HG02943 (cell line): ENCODE measurements around the gene GUCY1A1.
"Not testable (repeated sequence)": the region's sequence is repeated elsewhere in the genome, so short reads cannot be mapped to it uniquely, and the experiment has no call there.

ENCODE experiments used
- ATAC-seq: cut with Tn5 transposase; IDR thresholded peaks from one replicate; pipeline ENCODE4 v1.9.1; 2021; ENCODE audit warnings: mild to moderate bottlenecking, low read depth, moderate library complexity; ENCODE audit not compliant: unreplicated experiment

The GUCY1A1 gene

DNA sequence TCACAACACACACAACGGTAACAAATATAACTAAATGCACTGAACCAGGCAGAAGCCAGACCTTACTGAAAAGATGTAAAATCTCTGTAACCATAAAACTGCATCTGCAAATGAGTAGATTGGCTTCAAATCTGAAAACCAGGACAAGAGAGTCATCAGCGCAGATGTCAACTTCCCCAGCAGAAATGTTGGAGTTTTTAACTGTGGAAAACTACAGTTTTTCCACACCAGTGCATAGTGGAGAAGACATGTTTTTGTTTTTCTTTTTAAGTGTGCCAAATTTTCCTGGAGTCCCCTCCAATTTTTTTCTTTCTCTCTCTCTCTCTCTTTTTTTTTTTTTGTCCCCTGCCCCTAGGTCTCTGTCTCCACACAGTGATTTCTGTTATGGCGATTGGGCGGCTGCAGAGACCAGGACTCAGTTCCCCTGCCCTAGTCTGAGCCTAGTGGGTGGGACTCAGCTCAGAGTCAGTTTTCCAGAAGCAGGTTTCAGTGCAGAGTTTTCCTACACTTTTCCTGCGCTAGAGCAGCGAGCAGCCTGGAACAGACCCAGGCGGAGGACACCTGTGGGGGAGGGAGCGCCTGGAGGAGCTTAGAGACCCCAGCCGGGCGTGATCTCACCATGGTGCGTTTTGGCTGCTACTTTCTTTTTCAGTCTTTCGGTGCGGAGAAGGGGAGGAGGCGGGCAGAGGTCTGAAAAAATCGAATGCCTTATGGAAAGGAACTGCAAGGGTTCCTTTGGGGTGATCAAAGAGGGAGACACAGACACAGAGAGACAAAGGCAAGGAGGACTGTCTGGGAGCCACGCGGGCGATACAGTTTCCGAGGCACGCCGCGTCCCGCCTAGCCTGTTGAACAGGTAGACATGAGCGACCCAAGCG is at the start of gene GUCY1A1:
GUCY1A1 (plus strand) TSS at position 505 of the 878 bp plus-strand sequence. CDS start 30,020 bp downstream, outside the sequence.
- peak; percentile 27 for ATAC-seq

GRCh38 chr4:155617296-155617695 is 49.4 kb upstream of the GUCY1A1 start:
- ATAC-seq = no peak

DNA sequence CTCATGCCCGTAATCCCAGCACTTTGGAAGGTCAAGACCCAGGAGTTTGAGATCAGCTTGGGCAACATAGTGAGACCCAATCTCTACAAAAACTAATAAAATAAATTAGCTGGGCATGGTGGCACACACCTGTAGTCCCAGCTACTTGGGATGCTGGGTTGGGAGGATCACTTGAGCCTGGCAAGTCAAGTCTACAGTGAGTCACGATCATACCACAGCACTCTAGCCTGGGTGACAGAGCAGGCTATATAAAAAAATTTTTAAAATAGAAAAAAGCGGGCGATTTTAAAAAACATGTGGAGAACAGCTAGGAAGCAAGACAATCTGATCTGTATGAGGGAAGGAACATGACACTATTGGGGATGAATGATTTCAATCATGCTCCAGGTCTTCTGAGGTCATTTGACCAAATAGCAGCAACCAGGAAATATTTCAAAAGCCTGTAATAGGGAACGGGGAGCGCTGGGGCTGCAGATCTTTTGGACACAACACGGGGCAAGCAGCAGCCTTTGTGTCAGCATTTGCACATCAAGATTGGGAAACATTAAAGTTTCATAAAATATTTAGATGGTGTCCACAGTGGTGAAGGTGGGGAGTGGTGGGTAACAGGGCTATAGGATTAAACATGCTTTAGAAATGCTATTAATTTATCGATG is 48.3 kb upstream of the GUCY1A1 start:
- no peak for ATAC-seq

DNA sequence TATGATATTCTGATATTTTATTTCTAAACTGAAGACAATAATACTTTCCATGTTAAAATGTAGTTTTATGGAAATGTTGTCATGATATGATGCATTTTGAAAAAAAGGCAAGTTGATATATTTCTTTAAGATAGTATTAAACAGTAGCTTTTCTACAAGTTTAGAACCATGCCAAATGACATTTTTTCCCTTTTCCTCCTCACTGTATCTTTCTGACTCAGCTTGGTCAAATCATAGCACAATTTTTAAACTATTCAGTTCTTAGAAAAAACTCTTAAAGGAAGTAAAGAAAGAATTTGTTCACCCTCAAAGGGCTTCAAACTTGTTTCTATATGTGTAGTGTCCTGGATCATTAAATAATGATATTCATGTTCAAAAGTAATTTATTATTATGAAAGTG is 46.0 kb upstream of the GUCY1A1 start:
- ATAC-seq = no peak

DNA sequence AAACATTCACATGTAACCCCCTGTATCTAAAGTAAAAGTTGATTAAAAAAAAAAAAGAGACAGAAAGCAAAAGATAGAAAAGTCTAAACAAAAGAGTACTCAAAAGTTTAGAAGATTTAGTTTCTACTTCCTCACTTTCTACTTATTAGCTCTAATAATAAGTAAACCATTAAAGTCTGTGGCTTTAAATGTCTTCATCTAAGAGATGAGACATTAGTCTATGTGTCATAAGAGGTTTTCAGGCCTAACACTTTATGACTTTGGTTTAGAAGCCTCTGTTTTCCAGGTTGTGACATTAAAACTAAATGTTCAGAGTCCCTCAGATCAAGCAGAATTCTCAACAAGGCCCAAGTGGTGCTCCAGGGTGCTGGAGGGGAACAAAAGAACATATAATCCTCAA is 42.2 kb upstream of the GUCY1A1 start:
- peak; percentile 95 for ATAC-seq

- no peak for ATAC-seq
Measured at GRCh38 chr4:155626561-155626960, 40.1 kb upstream of the GUCY1A1 start.

GRCh38 chr4:155629183-155629825 is 37.3 kb upstream of the GUCY1A1 start:
- no peak for ATAC-seq

GRCh38 chr4:155629956-155630355 is 36.7 kb upstream of the GUCY1A1 start:
- no peak for ATAC-seq

DNA sequence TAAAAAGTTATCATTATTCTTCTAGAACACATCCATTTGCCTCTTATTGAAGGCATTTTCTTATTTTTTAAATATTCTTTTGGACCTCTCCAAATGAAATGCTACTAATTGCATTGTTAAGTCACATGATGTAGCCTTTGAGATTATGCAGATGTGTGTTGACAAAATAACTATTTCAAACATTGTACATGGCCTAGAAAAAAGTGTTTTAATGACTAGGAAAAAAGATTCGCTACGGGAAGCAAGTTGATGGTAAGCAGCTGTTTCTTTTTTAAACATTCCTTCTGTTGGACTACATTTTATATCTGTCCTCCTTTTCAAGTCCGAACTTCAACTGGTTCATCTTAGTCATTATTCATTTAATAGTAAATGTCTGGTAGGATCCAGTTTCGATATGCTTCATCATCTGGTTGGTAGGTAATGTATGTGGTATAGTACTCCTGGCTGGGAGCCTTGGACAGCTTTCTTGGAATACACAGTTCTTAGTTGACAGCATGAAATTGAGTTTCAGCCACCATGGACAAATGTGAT is 34.3 kb upstream of the GUCY1A1 start:
- ATAC-seq = no peak

DNA sequence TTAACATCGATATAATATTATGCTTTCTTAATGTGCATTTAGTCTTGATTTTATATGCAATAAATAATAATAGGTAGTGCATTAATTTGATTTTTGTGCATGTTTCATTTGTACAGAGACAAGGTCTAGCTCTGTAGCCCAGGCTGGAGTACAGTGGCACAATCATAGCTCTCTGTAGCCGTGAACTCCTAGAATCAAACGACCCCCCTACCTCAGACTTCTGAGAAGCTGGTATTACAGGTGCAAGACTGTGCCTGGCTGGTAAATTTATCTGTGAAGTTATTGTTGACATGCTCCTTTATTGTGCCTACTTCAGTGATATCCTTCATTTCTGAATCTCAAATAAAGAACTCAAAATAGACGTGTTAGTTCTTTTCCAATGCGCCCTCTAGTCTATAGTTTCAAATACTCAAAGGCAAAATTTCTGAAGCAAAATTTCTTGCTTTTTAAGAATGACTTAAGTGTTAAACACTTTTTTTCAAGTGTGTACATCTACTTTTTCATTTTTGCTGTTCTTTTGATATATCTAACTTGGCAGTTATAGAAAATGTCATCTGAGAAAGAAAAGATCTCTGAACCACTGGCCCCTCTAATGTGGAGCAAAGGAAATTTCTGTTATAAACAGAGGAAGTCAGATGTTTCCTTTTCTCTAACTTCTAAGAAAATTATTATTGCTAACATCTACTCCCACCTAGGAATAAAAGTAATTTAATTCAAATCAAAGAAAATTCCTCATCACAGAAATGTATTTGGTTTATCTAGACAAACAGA is 28.3 kb upstream of the GUCY1A1 start:
- no peak for ATAC-seq

- peak; percentile 73 for ATAC-seq
Measured at GRCh38 chr4:155639704-155640523, 26.7 kb upstream of the GUCY1A1 start.

- ATAC-seq = no peak
Measured at GRCh38 chr4:155640751-155641150, 25.9 kb upstream of the GUCY1A1 start.

DNA sequence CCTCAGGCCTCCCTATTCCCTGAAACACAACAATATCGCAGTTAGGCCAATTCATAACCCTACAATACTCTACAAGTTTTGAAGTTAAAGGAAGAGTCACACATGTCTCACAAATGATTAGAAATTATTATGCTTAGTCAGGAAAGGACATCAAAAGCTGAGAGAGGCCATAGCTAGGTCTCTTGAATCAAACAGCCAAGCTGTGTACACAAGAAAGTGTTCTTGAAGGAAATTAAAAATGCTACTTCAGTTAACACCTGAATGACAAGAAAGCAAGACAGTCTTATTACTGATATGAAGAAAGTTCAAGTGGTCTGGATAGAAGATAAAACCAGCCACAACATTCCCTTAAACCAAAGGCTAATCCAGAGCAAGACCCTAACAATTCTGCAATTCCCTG is 23.6 kb upstream of the GUCY1A1 start:
- no peak for ATAC-seq

- ATAC-seq = no peak
Measured at GRCh38 chr4:155646001-155646400, 20.6 kb upstream of the GUCY1A1 start.

DNA sequence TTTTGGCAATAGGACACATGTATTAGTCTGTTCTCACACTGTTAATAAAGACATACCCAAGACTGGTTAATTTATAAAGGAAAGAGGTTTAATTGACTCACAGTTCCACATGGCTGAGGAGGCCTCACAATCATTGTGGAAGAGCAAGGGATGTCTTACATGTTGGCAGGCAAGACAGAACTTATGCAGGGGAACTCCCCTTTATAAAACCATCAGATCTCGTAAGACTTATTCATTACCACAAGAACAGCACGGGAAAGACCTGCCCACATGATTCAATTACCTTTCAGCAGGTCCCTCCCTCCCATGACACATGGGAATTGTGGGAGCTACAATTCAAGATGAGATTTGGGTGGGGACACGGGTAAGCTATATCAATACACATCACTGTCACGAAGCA is 15.9 kb upstream of the GUCY1A1 start:
- not testable (repeated sequence) for ATAC-seq

GRCh38 chr4:155653052-155653451 is 13.6 kb upstream of the GUCY1A1 start:
- no peak for ATAC-seq

DNA sequence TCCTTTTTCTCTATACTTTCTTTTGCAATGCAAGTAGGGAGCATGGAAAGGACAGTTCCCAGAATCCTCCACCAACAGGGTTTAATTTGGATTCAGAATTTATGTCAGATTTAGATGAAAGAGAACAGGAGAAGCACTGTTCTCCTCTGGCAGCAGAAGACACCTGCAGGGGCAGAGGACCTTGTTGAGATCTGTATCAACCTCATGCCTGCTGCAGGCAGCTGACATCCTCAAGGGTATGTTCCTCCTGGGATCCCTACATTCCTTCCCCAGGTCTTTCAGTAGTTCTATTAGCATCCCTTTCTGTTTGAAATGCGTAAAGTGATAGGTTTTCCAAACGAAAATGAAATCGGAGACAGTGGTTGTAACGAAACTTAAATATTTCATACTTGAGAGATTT is 10.6 kb upstream of the GUCY1A1 start:
- no peak for ATAC-seq

- ATAC-seq = no peak
Measured at GRCh38 chr4:155657169-155657568, 9.5 kb upstream of the GUCY1A1 start.

GRCh38 chr4:155657985-155658680 is 8.5 kb upstream of the GUCY1A1 start:
- ATAC-seq = no peak
